Activated CD8-positive, alpha-beta memory T cell treated with anti-CD3 and anti-CD28 coated beads, Interleukin-2, amount 50 U/mL, for 48 hours (primary cell): ENCODE measurements around the gene CKMT2.
"Not testable (repeated sequence)": the region's sequence is repeated elsewhere in the genome, so short reads cannot be mapped to it uniquely, and the experiment has no call there.

ENCODE experiments used
- DNase-seq: peaks from one replicate; pipeline ENCODE4 v3.0.0-alpha.2; 2020

CKMT2 gene

DNA sequence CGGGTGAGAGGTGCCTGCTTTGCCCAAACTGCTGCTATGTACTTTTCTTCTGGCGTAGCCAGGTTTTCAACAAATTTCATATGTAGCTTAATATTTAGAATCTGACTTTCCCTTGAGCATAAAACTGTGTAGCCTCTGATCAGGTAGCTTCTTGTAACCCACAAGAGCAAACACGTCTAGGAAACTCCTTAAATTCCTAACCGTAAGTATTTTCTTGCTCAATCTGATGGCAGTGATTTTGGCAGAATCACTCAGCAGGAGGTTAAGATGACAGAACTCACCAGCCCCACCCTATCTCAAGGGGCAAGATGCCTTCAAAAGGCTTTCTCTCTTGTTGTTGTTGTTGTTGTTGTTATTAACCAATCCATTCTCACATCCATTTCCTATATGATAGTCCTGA, 20.8 kb downstream of the CKMT2 start:
- DNase-seq: no peak

DNA sequence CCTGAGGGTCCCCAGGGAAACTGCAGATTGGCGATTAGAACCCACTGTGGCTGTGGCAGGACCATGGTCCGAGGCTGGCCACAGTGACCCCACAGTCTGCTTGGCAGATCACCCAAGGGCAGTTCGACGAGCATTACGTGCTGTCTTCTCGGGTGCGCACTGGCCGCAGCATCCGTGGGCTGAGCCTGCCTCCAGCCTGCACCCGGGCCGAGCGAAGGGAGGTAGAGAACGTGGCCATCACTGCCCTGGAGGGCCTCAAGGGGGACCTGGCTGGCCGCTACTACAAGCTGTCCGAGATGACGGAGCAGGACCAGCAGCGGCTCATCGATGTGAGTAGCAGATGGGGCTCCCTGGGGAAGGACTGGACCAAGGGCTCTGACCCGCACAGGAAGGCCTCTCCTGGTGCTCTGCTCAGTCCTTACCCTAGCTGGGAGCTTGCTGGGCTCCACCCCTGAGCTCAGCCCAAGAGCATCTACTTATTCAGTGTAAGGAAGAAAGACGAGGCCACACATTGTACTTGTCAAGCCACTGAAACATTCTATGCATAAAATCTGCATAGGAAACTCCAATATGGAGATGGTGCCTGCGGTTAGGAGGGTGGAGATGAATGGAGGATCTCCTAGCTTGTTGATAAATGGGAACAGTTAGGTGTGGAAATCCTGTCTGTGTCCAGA, 21.9 kb downstream of the CKMT2 start:
- no peak for DNase-seq

DNA sequence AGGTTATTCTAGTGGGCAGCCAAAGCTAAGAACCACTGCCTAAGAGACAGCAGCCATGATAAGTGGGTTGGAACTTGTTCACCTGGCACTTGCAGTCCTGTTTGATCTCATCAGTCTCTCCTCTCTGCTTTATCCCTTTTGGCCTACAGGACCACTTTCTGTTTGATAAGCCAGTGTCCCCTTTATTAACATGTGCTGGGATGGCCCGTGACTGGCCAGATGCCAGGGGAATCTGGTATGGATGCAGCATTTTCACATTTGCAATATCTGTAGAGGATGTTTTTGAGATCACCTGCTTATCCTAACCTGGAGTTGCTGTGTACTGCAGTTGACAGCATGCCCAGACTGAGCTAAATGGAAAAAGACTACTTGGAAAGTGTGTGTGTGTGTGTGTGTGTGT, 23.6 kb downstream of the CKMT2 start:
- no peak for DNase-seq

DNA sequence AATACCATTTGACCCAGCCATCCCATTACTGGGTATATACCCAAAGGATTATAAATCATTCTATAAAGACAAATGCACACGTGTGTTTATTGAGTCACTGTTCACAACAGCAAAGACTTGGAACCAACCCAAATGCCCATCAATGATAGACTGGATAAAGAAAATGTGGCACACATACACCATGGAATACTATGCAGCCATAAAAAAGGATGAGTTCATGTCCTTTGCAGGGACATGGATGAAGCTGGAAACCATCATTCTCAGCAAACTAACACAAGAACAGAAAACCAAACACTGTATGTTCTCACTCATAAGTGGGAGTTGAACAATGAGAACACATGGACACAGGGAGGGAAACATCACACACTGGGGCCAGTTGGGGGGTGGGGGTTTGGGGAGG, 29.7 kb downstream of the CKMT2 start:
- DNase-seq: not testable (repeated sequence)

DNA sequence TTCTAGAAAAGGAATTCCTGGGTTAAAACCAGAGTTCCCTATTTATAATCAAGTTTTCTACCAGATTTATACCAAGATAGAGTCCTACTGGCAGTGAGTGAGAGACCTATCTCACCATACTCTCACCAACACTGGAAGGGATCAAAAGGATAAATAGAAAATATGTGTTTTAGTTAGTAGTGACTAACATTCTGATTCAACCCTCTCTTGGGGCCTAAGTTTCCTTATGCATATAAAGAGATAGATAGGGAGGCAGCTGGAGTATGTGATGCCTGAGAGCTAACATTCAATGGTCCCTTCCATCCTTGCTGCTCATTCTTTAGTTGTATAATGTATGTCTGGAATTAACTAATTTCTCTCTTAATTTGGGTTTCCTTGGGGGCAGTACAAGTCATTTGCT, 32.0 kb downstream of the CKMT2 start:
- no peak for DNase-seq

DNA sequence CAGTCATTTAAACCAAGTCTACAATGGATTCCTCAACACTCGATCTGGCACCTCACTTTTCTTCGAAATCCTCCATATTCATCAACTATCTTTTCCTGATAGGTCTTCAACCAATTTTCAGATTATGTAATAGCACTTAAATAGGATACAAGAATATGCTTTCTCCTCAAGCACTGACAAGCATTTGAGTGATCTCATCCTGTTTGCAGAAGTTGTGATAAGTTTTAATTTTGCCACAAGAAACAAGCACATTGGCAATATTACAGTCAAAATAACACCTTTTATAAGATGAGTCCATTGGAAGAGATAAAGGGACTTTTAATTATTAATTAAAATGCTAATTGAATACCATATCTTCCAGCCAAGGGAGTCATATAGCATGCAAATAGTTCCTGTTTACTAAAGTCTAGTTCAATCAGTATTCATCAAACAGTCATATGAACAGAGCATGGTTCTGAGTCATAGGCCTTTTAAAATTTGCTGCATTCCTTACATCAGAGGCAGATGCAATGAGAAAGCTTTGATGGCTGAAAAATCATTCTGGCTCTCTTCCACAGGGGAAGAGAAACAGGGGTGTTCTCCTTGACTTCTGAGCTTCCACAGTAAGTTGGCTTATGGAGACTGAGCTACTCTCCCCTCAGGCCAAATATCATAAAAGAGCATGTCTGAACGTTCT, 35.5 kb downstream of the CKMT2 start:
- DNase-seq: no peak

DNA sequence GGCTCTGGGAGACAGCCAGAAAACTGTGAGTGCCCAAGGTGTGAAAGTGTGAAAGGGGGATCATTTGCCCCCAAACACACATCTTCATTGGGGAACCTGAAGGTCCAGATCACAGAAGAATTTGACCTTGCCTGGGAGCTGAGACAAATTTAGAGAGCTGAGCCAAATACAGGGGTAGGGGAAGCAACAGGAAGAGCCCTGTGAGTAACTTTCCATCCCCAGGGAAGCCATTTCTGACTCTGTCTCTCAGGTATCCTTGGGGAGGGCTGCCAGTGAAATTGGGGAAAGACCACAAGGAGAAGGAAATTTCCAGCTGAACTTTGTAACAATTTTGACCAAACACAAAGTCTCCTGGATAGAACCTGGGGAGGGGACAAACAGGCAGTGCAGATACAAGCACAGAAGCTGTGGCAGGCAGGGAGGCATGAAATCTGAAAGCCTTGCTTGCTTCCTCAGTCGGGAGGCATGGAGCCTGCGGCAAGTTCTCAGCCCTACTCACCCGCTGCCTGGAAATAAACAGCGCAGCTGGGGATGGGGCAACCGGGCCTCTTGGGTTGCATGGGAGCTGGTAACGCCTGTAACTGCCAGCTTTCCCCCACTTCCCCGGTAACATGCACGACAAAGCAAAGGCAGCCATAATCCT, 36.8 kb downstream of the CKMT2 start:
- no peak for DNase-seq

DNA sequence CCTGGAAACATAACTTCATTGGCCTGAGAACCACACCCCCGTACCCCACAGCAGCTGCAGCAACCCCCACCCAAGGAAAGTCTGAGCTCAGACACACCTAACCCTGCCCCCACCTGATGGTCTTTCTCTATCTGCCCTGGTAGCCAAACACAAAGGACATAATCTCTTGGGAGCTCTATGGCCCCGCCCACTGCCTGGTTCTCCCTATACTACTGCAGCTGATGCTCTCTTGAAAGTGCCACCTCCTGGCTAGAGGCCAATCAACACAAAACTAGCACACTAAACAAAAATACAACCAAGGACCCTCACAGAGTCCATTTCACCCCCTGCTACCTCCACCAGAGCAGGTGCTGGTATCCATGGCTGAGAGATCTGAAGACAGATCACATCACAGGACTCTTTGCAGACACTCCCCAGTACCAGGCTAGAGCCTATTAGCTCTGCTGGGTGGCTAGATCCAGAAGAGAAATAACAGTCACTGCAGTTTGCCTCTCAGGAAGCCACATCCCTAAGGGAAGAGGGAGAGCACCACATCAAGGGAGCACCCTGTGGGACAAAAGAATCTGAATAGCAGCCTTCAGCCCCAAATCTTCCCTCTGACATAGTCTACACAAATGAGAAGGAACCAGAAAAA, 37.4 kb downstream of the CKMT2 start:
- not testable (repeated sequence) for DNase-seq

DNA sequence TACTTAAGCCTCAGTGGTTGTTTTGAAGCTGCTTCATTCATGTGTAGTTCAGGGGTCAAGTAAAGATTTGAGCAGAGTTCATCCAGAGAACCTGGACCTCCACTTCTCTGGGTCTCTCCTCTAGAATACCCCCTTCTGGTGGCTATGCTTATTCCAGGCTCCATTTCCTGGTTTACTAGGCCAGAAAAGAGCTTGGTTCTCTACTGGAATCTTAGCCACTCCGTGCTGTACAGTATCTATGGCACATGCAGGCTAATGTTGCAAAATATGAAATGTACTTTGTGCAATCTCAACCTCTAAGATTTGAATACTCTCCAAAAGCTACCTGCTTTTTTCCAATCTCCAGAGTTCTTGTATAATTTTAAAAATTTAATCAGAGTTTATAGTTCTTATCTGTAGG, 50.9 kb downstream of the CKMT2 start:
- DNase-seq: no peak

DNA sequence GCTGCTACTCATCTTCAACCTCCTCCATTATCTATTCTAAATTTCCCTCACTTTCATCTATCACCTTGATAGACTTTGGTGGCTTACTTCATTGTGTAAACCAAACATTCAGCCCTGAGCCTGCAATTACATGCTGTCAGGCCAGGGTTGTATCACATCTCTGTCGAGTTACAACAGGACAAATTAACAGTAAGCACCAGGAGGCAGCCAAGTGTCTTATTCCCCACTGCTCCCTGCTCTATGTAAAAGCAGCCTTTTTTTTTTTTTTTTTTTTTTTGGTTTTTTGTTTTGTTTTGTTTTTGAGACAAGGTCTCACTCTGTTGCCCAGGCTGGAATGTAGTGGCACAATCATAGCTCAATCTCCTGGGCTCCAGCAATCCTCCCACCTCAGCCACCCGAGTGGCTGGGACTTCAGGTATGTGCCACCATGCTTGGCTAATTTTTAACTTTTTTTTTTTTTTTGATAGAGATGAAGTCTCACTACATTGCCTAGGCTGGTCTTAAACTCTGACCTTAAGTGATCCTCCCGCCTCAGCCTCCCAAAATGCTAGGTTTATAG, 53.0 kb downstream of the CKMT2 start:
- DNase-seq: no peak

DNA sequence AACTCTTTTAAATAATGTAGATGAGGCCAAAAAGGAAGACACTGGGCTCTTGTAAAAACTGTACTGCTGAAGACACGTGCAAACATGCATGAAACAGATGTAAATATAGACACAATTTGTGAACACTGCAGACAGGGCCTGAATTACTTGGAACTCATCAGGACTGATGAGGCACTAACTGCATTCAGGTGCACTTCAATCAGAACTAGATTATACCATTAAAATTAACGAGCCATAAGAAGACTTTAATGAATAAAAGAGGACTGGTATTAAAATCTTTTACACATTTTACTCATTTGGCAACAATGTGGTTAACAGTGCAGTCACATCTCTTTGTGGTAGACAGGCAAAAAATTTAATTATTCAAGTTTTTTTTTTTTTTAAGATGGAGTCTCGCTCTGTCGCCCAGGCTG, 54.9 kb downstream of the CKMT2 start:
- no peak for DNase-seq

DNA sequence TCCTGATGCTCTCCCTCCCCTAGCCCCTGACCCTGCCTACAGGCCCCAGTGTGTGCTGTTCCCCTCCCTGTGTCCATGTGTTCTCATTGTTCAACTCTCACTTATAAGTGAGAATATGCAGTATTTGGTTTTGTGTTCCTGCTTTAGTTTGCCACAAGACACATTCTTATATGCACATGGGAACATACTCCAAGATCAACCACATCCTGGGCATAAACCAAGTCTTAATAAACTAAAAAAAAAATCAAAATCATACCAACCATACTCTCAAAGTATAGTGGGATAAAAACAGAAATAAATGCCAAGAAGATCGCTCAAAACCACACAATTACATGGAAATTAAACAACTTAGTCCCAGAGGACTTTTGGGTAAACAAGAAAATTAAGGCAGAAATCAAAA, 57.0 kb downstream of the CKMT2 start:
- DNase-seq: no peak

DNA sequence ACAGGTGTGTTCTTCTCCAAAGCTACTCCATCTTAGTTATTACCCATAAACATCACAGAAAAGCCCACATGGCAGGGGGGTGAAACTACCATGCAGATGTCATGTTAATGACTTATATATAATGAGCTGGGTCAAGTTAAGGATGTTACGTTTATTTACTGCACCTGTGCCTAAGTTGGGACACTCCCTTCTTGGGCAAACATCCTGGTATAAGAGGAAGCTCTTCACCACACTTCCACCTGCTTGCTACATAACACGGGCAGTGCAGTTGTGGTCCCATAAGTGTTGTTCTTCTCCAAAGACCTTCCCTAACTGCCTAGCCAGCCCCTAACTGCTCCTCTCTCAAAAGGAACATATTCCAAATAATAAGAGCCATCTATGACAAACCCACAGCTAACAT, 59.0 kb downstream of the CKMT2 start:
- no peak for DNase-seq

DNA sequence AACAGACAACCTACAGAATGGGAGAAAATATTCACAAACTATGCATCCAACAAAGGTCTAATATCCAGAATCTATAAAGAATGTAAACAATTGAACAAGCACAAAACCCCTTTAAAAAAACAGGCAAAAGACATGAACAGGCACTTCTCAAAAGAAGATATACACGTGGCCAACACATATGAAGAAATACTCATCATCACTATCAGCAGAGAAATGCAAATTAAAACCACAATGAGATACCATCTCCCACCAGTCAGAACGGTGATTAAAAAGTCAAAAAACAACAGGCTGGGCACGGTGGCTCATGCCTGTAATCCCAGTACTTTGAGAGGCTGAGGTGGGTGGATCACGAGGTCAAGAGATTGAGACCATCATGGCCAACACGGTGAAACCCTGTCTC, 60.9 kb downstream of the CKMT2 start:
- not testable (repeated sequence) for DNase-seq

DNA sequence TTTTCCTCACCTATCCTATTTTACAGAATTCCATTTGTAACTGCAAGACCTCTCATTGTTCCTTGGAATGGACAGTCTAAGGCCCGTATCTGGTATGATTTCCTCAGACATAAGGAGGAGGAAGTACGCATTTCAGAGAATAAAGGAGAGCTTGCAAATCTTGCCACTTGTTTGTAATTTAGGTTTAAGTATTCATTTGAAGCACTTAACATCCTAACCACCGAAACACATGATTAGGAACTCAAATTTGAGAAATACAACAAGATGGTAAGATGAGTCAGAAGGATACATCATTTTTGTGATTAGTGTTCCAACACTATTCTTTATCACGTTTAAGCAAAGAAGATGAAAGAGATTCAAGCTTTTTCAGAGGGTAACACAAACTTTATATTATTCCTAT, 64.4 kb downstream of the CKMT2 start:
- DNase-seq: no peak

DNA sequence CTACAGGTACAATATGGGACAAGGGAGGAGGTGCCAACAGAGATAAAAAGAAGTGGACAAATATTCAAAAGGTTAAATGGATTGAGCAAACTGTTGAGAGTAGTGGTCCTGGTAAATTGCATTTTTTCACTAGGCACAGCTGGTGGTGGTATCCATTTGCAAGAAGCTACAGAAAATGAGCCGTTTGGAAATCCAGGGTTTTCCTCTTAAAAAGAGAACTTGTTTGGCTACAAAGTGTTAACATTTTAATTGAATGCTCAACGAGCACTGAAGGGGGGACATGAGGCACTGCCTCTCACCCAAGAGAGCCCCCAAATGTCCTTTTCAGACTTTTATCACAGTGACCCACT, 67.8 kb downstream of the CKMT2 start:
- DNase-seq: no peak

DNA sequence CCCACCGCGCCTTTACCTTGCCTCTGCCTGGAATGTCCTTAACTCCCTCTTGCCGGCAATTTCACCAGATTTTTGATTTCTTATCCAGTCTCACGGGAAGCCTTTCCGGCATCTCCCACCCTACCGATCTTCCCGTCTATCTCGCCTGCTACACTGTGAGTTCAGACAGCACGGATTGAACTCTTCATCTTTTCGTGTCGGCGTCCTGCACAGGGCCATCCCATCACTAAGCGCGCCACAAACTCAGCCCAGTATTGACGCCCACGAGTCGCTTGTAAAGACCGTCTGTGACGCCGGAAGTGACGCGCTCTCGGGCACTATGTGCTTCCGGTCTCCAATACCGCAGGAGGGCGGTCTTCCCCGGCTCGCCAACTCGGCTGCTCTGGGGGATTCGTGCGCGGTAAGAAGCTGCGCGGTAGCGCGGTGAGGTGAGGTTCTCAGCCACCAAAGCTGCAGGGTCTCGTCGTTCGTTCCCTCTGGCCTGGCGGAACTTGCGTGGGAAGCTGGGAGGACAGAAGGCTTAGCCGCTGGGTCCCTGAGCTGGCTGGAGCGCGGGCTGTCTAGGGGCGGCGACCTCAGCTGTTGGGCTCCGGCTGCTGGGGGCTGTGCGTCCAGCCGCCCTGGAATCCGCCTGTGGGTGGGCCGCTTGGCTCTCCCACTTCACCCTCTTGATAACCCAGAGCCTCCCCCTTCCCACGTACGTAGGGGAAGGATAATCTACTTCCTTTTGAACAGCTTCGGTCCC, 68.3 kb downstream of the CKMT2 start, which contains the start of gene ZCCHC9:
Gene ZCCHC9, plus strand, starts transcription at position 317 of the 745 bp plus-strand sequence. CDS start 3,171 bp downstream, outside the sequence.
- DNase-seq: peak; percentile 95

DNA sequence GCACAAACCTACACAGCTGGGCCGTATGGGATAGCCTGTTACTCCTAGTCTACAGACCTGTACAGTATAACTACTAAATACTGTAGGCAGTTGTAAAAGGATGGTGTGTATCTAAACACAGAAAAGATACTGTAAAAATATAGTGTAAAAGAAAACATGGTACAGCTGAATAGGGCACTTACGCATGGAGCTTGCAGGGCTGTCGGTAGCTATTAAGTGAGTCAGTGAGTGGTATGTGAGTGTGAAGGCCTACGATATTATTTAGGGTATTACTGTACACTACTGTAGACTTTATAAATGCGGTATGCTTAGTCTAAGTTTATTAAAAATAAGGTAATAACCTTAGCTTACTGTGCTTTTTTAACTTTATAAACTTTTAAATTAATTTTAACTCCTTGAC, 69.5 kb downstream of the CKMT2 start:
- no peak for DNase-seq

DNA sequence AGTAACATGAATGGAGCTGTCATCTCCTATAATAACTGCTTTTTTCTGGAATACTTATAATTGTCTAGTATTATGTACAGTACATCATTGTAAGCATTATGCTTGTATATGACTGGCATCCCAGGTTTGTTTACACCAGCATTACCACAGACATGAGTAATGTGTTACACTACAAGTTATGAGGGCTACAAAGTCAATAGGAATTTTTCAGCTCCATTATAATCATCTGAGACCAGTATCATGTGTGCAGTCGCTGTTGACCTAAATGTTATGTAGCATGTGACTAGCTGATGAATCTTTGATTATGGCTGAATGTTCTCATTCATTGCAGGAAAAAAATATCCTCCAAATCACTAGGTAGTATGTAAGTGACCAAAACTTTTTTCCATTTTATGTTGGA, 70.4 kb downstream of the CKMT2 start:
- DNase-seq: no peak

DNA sequence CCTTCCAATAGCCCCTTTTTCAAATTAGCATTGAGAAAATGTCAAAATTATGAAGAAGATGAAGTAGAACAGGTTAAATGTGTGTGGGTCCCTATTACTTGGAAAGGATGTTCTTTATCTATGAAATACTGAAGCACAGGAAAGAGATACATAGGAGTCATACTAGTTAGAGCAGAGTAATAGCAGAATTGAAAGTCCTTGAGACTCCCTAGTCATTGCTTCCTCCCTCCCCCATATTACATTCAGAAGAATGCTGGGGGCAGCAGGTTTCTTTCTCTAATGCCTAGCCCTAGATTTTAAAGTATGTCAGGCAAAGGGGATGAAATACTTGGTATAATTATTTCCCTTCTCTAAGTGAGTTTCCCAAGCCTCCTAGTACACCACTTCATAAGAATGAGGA, 72.7 kb downstream of the CKMT2 start:
- no peak for DNase-seq

DNA sequence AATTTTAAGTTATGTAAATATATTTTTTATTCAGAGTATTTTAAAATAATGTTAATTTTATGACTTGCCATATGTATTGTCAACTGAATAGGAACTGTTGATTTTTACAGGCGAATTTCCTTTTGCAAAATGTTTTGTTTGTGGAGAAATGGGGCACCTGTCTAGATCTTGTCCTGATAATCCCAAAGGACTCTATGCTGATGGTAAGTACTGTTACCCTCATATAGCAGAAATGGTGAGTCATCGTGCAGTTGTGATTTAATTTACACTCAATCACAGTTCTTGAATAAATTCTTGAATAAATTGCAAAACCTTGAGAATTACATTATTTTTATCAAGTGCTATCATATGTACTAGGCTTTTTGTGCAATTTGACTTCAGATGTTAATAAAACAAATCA, 75.7 kb downstream of the CKMT2 start:
- no peak for DNase-seq

DNA sequence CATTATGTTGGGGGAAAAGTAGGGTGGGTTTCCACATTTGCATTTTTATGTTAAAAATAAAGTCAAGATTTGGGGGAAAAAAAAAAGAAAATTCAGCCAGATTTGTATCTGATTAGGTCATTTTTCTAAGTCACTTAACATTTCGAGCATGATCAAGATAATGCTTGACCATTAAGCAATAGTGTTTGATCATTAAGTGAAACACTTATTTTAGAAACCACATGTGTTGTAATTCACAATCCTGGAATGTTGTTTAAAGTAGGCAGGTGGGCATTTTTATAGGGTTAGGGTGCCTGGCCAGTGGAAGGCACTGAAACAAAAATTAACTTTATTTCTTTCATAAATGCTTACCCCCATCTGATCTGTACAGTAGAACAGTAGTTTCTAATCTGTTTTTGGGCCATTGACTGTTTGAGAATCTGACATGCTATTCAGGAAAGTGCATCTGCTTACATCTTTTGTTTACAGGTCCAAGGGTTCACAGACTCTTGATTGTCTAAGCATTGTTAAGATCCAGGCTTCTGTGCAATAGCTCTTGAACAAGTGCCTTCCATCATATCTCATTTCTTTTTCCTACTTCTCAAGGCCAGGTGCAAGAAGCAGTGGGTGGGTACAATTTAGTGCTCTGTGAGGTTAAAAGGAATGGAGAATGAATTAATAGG, 77.4 kb downstream of the CKMT2 start:
- DNase-seq: no peak
